HEK293T (cell line): ENCODE measurements around the gene TRIM64.
"Not testable (repeated sequence)": the region's sequence is repeated elsewhere in the genome, so short reads cannot be mapped to it uniquely, and the experiment has no call there.

Experiments
- CTCF ChIA-PET: fragments of 350-600 bp; formaldehyde crosslinking; extraction: SDS; loops from one replicate; lab custom pipeline; 2021; ENCODE audit warnings: antibody characterized with exemption, inconsistent platforms; lab: Yijun Ruan, JAX
- POLR2A ChIA-PET: fragments of 350-600 bp; formaldehyde crosslinking; extraction: SDS; loops from one replicate; lab custom pipeline; 2020; ENCODE audit warnings: antibody characterized with exemption, inconsistent platforms; lab: Yijun Ruan, JAX
- DNase-seq: peaks from one replicate; pipeline ENCODE4 v3.0.0; 2012; ENCODE audit warnings: mixed read lengths; ENCODE audit errors: extremely low spot score
- SP1 ChIP-seq: fragments of 450-650 bp; IDR thresholded peaks from 2 replicates; pipeline ENCODE4 v1.6.1; 2017
- ZNF384 ChIP-seq: fragments of 450-650 bp; IDR thresholded peaks from 2 replicates; pipeline ENCODE4 v1.6.1; 2016

TRIM64 gene, protein sequence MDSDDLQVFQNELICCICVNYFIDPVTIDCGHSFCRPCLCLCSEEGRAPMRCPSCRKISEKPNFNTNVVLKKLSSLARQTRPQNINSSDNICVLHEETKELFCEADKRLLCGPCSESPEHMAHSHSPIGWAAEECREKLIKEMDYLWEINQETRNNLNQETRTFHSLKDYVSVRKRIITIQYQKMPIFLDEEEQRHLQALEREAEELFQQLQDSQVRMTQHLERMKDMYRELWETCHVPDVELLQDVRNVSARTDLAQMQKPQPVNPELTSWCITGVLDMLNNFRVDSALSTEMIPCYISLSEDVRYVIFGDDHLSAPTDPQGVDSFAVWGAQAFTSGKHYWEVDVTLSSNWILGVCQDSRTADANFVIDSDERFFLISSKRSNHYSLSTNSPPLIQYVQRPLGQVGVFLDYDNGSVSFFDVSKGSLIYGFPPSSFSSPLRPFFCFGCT

DNA sequence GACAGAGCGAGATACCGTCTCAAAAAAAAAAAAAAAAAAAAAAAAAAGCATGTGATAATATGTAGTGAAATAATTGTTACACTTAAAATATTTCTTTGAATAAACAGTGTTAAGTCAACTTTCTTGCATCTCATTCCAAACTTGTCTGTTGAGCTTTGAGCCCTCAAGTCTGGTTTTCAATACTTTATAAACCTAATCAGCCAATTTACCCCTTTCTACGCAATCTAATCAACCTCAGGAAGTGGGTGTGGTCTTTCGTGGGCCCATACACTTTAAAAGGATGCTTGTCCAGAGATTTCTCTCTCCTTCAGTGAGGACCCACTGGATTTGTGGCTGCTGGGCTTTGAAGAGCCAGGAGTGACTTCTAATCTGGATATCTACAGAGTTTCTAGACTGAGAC, at the start of gene TRIM64:
TSS of gene TRIM64 (plus strand) at position 301 of the 400 bp plus-strand sequence. CDS start 2,467 bp downstream, outside the sequence.
- POLR2A ChIA-PET, DNase-seq, CTCF ChIA-PET: not testable (repeated sequence)

GRCh38 chr11:89922195-89922660, 43.6 kb upstream of the TRIM64 start, which contains the start of gene TRIM49D1:
TRIM49D1 (minus strand) TSS chr11:89922245; CDS start chr11:89917710, 4,535 bp downstream.
- ChIA-PET POLR2A (no interaction called here), CTCF (no interaction called here)
- no peak for TF ChIP-seq SP1
- TF ChIP-seq ZNF384 = no peak
- DNase-seq = no peak

DNA sequence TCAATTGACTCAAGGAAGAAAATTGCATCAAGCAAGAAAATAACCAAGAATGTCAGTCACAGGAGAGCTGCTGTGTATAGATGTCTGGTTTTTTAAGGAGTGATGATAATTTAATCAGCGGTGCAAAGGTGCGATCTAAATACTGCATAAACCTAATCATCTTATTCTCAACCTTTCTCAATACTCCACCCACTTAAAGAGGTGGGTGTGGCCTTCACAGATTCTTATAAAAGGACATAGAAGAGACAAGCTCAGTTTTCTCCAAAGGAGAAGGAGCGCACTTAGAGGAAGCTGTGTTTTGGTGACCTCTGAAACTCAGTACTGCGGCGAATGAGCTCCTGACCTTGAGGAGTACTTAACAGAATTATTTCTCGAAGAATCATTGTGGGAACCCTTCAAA, 42.1 kb upstream of the TRIM64 start, which contains the start of gene TRIM49D2:
TSS of gene TRIM49D2 (plus strand) at position 301 of the 400 bp plus-strand sequence. CDS start 2,698 bp downstream, outside the sequence.
- CTCF ChIA-PET, DNase-seq, POLR2A ChIA-PET: not testable (repeated sequence)

DNA sequence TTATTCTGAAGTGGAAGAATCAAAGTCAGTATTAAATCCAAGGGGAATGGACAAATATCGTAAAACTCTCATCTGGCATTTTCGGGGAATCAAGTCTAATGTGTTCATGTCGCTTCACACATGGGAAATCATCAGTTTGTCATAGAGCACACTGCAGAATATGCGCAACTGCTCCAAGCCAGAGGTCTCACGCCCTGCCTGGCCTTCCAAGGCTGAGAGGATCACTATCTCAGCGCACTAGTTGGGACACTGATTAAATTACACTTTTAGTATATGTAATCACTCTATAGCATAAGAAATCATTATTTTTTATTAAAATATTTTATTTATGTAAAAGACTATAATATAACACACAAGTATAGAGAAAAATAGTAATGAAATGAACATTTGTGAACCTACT, 5.0 kb upstream of the TRIM64 start:
- POLR2A ChIA-PET, DNase-seq, CTCF ChIA-PET: not testable (repeated sequence)
